GM12892 (cell line): ENCODE results near the gene QSOX1.

Experiments used
- POLR2A ChIP-seq: IDR thresholded peaks from 2 replicates; pipeline ENCODE4 v1.6.1; 2011; ENCODE audit warnings: low read depth, low read length, control low read depth
- POLR2AphosphoS5 ChIP-seq: IDR thresholded peaks from 2 replicates; pipeline ENCODE4 v1.6.1; 2011; ENCODE audit warnings: low read depth, low read length, control low read depth
- TAF1 ChIP-seq: IDR thresholded peaks from 2 replicates; pipeline ENCODE4 v1.6.1; 2011; ENCODE audit warnings: low read depth, mild to moderate bottlenecking, control low read depth, low read length, borderline replicate concordance

- TF ChIP-seq POLR2AphosphoS5: no peak
- TF ChIP-seq POLR2A: no peak
- no peak for TF ChIP-seq TAF1
Observed at GRCh38 chr1:180188091-180188506, 33.4 kb downstream of the QSOX1 start.
